Tibial artery (tissue), 4 donors: ENCODE results near the gene NDUFB8.

Source experiments
- DNase-seq, 2 donors: peaks; one replicate each; pipeline ENCODE4 v3.0.0-alpha.2; 2019
- H3K27ac ChIP-seq, 2 donors: fragments of 200-600 bp; sonication (generic) in 1 of 2; 1 replicate in 1 of 2; 2 replicates in 1 of 2; pipeline ENCODE4 v1.5.1; 2018 to 2019; ENCODE audit warnings: mild to moderate bottlenecking in 1 of 2
- H3K27me3 ChIP-seq, 2 donors: fragments of 200-600 bp; sonication (generic) in 1 of 2; one replicate each; pipeline versions ENCODE4 v1.5.1 to v1.6.0; 2016 to 2019
- H3K36me3 ChIP-seq, 3 donors: fragments of 200-600 bp; sonication (generic) in 2 of 3; one replicate each; pipeline ENCODE4 v1.5.1; 2016 to 2019; ENCODE audit warnings: mild to moderate bottlenecking in 2 of 3
- H3K4me1 ChIP-seq, 4 donors: fragments of 200-600 bp; sonication (generic) in 2 of 4; 1 replicate in 3 of 4; 2 replicates in 1 of 4; pipeline ENCODE4 v1.5.1; 2016 to 2019
- H3K4me3 ChIP-seq, 2 donors: fragments of 200-600 bp; sonication (generic) in 1 of 2; 1 replicate in 1 of 2; 2 replicates in 1 of 2; pipeline ENCODE4 v1.5.1; 2018 to 2019; ENCODE audit warnings: mild to moderate bottlenecking in 2 of 2
- H3K9me3 ChIP-seq, 3 donors: fragments of 200-600 bp; sonication (generic) in 1 of 3; one replicate each; pipeline ENCODE4 v1.5.1; 2016 to 2019
- intact Hi-C: fragments of 100-400 bp; cut with DNase I; formaldehyde crosslinking; loops from one replicate; pipeline ENCODE4 v1.15.0; 2023; ENCODE audit warnings: low total_unique reads
- TF ChIP-seq, protein P1 (sequence below), 2 experiments: fragments of 200-600 bp in 1 of 2; fragments of 450-650 bp in 1 of 2; IDR thresholded peaks; one replicate each; pipeline ENCODE4 v1.5.1; 2017 to 2019; ENCODE audit warnings: antibody characterized with exemption in 2 of 2, mild to moderate bottlenecking in 1 of 2, moderate library complexity in 1 of 2

NDUFB8 gene

GRCh38 chr10:100535715-100536353 lies 6.2 kb upstream of the NDUFB8 start, which contains the start of gene HIF1AN:
Gene HIF1AN (plus strand): TSS chr10:100535943. CDS start chr10:100535959, 16 bp downstream.
- Histone ChIP-seq H3K4me3 (peak within 1 kb of the TSS; percentile 68), H3K36me3 (peaks cover 16 to 38% (median 24%) of the 10 kb centered on the region in 3 donors), H3K4me1 (peaks cover 0 to 23% (median 21%) of the 10 kb centered on the region in 4 donors), H3K27ac (peak within 1 kb of the TSS; percentile 75 to 77), H3K9me3 (no peaks in the 10 kb centered on the region), H3K27me3 (no peaks in the 10 kb centered on the region)
- intact Hi-C loops = no loop called here
- TF ChIP-seq, protein P1, sequence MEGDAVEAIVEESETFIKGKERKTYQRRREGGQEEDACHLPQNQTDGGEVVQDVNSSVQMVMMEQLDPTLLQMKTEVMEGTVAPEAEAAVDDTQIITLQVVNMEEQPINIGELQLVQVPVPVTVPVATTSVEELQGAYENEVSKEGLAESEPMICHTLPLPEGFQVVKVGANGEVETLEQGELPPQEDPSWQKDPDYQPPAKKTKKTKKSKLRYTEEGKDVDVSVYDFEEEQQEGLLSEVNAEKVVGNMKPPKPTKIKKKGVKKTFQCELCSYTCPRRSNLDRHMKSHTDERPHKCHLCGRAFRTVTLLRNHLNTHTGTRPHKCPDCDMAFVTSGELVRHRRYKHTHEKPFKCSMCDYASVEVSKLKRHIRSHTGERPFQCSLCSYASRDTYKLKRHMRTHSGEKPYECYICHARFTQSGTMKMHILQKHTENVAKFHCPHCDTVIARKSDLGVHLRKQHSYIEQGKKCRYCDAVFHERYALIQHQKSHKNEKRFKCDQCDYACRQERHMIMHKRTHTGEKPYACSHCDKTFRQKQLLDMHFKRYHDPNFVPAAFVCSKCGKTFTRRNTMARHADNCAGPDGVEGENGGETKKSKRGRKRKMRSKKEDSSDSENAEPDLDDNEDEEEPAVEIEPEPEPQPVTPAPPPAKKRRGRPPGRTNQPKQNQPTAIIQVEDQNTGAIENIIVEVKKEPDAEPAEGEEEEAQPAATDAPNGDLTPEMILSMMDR (IDR thresholded peaks at IDR 0.05) = peak; percentile 84 to 91
- DNase-seq = peak; percentile 94

- DNase-seq = no peak
- intact Hi-C loops = no loop called here
- Histone ChIP-seq H3K4me3 (peak overlapping the region; percentile 68), H3K9me3 (no peaks in the 10 kb centered on the region), H3K4me1 (peaks cover 0 to 26% (median 21%) of the 10 kb centered on the region in 4 donors), H3K27ac (peak overlapping the region; percentile 75 to 77), H3K36me3 (peaks cover 11 to 33% (median 19%) of the 10 kb centered on the region in 3 donors), H3K27me3 (no peaks in the 10 kb centered on the region)
- TF ChIP-seq, protein P1 (IDR thresholded peaks at IDR 0.05) = no peak
These were observed 5.7 kb upstream of the NDUFB8 start for GRCh38 chr10:100535338-100535714.

GRCh38 chr10:100534726-100535125 lies 5.1 kb upstream of the NDUFB8 start:
- Histone ChIP-seq H3K27ac (no peak overlapping the region), H3K36me3 (peaks cover 7 to 27% (median 16%) of the 10 kb centered on the region in 3 donors), H3K9me3 (no peaks in the 10 kb centered on the region), H3K27me3 (no peaks in the 10 kb centered on the region), H3K4me3 (no peak overlapping the region), H3K4me1 (peaks cover 0 to 31% (median 21%) of the 10 kb centered on the region in 4 donors)
- no peak for DNase-seq
- intact Hi-C loops = no loop called here
- TF ChIP-seq, protein P1 (IDR thresholded peaks at IDR 0.05) = no peak

GRCh38 chr10:100531761-100532160 lies 2.1 kb upstream of the NDUFB8 start:
- Histone ChIP-seq H3K9me3 (no peaks in the 10 kb centered on the region), H3K4me3 (no peak overlapping the region), H3K27ac (no peak overlapping the region), H3K27me3 (no peaks in the 10 kb centered on the region), H3K36me3 (peaks cover 1 to 11% (median 5%) of the 10 kb centered on the region in 3 donors), H3K4me1 (peaks cover 0 to 38% (median 22%) of the 10 kb centered on the region in 4 donors)
- intact Hi-C loops = no loop called here
- no peak for DNase-seq
- TF ChIP-seq, protein P1 (IDR thresholded peaks at IDR 0.05) = no peak

DNA sequence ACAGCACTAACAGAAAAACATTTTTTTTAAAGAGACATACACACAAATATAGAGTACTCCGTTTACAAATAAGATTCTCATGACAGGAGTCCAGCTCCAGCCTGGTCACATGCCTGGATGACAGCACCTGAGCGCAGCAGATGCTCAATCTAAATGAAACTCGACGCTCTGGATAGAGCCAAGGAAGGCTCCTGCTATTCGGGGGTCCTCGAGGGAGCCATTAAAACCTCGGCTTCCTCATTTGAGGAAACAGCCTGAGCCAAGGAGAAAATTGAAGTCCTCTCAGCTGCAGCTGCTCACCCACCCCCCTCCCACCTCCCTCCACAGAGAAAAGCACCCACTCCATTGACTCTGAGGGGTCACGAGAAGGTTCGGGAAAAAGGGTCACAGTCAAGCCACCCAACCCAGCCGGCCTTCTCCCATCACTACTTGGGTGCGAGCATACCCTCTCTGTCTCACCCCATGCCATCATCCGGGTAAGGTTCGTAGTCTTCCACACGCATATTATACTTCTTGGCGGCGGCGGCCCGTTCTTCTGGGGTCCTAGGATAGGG lies 673 bp downstream of the NDUFB8 start:
- Histone ChIP-seq H3K36me3 (peaks cover 27 to 38% (median 30%) of the 10 kb centered on the region in 3 donors), H3K27me3 (no peaks in the 10 kb centered on the region), H3K4me1 (peaks cover 0 to 22% (median 12%) of the 10 kb centered on the region in 4 donors), H3K9me3 (no peaks in the 10 kb centered on the region), H3K4me3 (peak overlapping the region; percentile 79 to 95), H3K27ac (peak overlapping the region; percentile 78)
- TF ChIP-seq, protein P1 (IDR thresholded peaks at IDR 0.05) = no peak
- intact Hi-C loops = no loop called here
- DNase-seq = no peak
